Duodenal mucosa (tissue), 2 donors: ENCODE data around the gene ATP9A.
A peak's percentile ranks its signal among the peaks of the same experiment; 100 is the strongest.
"Not testable (repeated sequence)": the region's sequence is repeated elsewhere in the genome, so short reads cannot be mapped to it uniquely, and the experiment has no call there.

Experiments
- H3K27ac ChIP-seq: one replicate; pipeline ENCODE4 v1.7.0; 2013; ENCODE audit warnings: low read depth, low read length
- H3K27me3 ChIP-seq, 2 donors: one replicate each; pipeline ENCODE4 v1.7.0; 2013; ENCODE audit warnings: low read length in 2 of 2, control low read depth in 1 of 2; ENCODE audit not compliant: insufficient read depth in 2 of 2, control insufficient read depth in 1 of 2
- H3K36me3 ChIP-seq, 2 donors: one replicate each; pipeline ENCODE4 v1.7.0; 2013; ENCODE audit warnings: low read length in 2 of 2, control low read depth in 1 of 2; ENCODE audit not compliant: insufficient read depth in 2 of 2, control insufficient read depth in 1 of 2
- H3K4me1 ChIP-seq, 2 donors: one replicate each; pipeline ENCODE4 v1.7.0; 2013; ENCODE audit warnings: low read length in 2 of 2, control low read depth in 1 of 2; ENCODE audit not compliant: insufficient read depth in 2 of 2, control insufficient read depth in 1 of 2
- H3K4me3 ChIP-seq, 2 donors: one replicate each; pipeline ENCODE4 v1.7.0; 2013; ENCODE audit warnings: low read length in 2 of 2, low read depth in 1 of 2
- H3K9ac ChIP-seq, 2 donors: one replicate each; pipeline ENCODE4 v1.7.0; 2013; ENCODE audit warnings: low read length in 2 of 2, low read depth in 1 of 2
- H3K9me3 ChIP-seq, 2 donors: one replicate each; pipeline ENCODE4 v1.7.0; 2013; ENCODE audit warnings: low read length in 2 of 2, control low read depth in 1 of 2; ENCODE audit not compliant: control insufficient read depth in 1 of 2

The ATP9A gene

GRCh38 chr20:51769976-51770615 lies 1.9 kb upstream of the ATP9A start:
- Histone ChIP-seq H3K4me1 (peaks cover 3 to 5% of the 10 kb centered on the region in 2 donors), H3K9ac (no peak overlapping the region), H3K36me3 (no peaks in the 10 kb centered on the region), H3K27ac (no peak overlapping the region), H3K27me3 (no peaks in the 10 kb centered on the region), H3K9me3 (no peaks in the 10 kb centered on the region), H3K4me3 (no peak overlapping the region)

- Histone ChIP-seq H3K4me3 (peak overlapping the region; percentile 26 to 40), H3K9ac (no peak overlapping the region), H3K4me1 (peaks cover 3 to 5% of the 10 kb centered on the region in 2 donors), H3K36me3 (no peaks in the 10 kb centered on the region), H3K27me3 (no peaks in the 10 kb centered on the region), H3K9me3 (no peaks in the 10 kb centered on the region), H3K27ac (no peak overlapping the region)
Measured at GRCh38 chr20:51768759-51769517, 748 bp upstream of the ATP9A start.

- Histone ChIP-seq H3K9ac (peak overlapping the region; percentile 80 to 93), H3K27me3 (no peaks in the 10 kb centered on the region), H3K36me3 (no peaks in the 10 kb centered on the region), H3K4me3 (peak overlapping the region; percentile 81 to 82), H3K27ac (peak overlapping the region; percentile 66), H3K9me3 (no peaks in the 10 kb centered on the region), H3K4me1 (peaks cover 3 to 5% of the 10 kb centered on the region in 2 donors)
Measured at GRCh38 chr20:51766994-51767866, 960 bp downstream of the ATP9A start.

- not testable (repeated sequence) for H3K27ac ChIP-seq, H3K9me3 ChIP-seq, H3K27me3 ChIP-seq, H3K4me3 ChIP-seq, H3K4me1 ChIP-seq, H3K9ac ChIP-seq, H3K36me3 ChIP-seq
Measured at GRCh38 chr20:51765381-51765780, 2.8 kb downstream of the ATP9A start.

- no peak overlapping the region for H3K4me3 ChIP-seq
- H3K9me3 ChIP-seq, result no peaks in the 10 kb centered on the region
- H3K27me3 ChIP-seq, result no peaks in the 10 kb centered on the region
- H3K27ac ChIP-seq, result no peak overlapping the region
- no peak overlapping the region for H3K9ac ChIP-seq
- H3K36me3 ChIP-seq, result no peaks in the 10 kb centered on the region
- peaks cover 4 to 6% of the 10 kb centered on the region in 2 donors for H3K4me1 ChIP-seq
Measured at GRCh38 chr20:51763965-51764602, 4.1 kb downstream of the ATP9A start.

GRCh38 chr20:51760905-51761546 lies 7.2 kb downstream of the ATP9A start:
- peak overlapping the region; percentile 30 to 48 for H3K4me3 ChIP-seq
- no peaks in the 10 kb centered on the region for H3K27me3 ChIP-seq
- H3K9me3 ChIP-seq, result no peaks in the 10 kb centered on the region
- peak overlapping the region in 1 of 2 donors; percentile 0 for H3K9ac ChIP-seq
- peaks cover 14% of the 10 kb centered on the region in 2 donors for H3K4me1 ChIP-seq
- H3K36me3 ChIP-seq, result no peaks in the 10 kb centered on the region
- no peak overlapping the region for H3K27ac ChIP-seq

GRCh38 chr20:51759769-51760510 lies 8.2 kb downstream of the ATP9A start:
- H3K36me3 ChIP-seq, result no peaks in the 10 kb centered on the region
- no peak overlapping the region for H3K4me3 ChIP-seq
- H3K27ac ChIP-seq, result no peak overlapping the region
- no peaks in the 10 kb centered on the region for H3K9me3 ChIP-seq
- peaks cover 14% of the 10 kb centered on the region in 2 donors for H3K4me1 ChIP-seq
- H3K27me3 ChIP-seq, result no peaks in the 10 kb centered on the region
- no peak overlapping the region for H3K9ac ChIP-seq

- Histone ChIP-seq H3K27me3 (no peaks in the 10 kb centered on the region), H3K4me1 (peaks cover 14% of the 10 kb centered on the region in 2 donors), H3K36me3 (no peaks in the 10 kb centered on the region), H3K9me3 (no peaks in the 10 kb centered on the region), H3K9ac (peak overlapping the region in 1 of 2 donors; percentile 2), H3K27ac (no peak overlapping the region), H3K4me3 (no peak overlapping the region)
Measured at GRCh38 chr20:51758978-51759544, 9.1 kb downstream of the ATP9A start.

- peaks cover 14 to 17% of the 10 kb centered on the region in 2 donors for H3K4me1 ChIP-seq
- H3K27ac ChIP-seq, result no peak overlapping the region
Measured at GRCh38 chr20:51757226-51757625, 11.0 kb downstream of the ATP9A start.

More at GRCh38 chr20:51757226-51757625, 11.0 kb downstream of the ATP9A start:
- no peaks in the 10 kb centered on the region for H3K27me3 ChIP-seq
- no peaks in the 10 kb centered on the region for H3K9me3 ChIP-seq
- no peak overlapping the region for H3K9ac ChIP-seq
- H3K4me3 ChIP-seq, result no peak overlapping the region
- no peaks in the 10 kb centered on the region for H3K36me3 ChIP-seq
